Measurements from ENCODE around the gene FBLN7.
"Not testable (repeated sequence)": the region's sequence is repeated elsewhere in the genome, so short reads cannot be mapped to it uniquely, and the experiment has no call there.

The FBLN7 gene

GRCh38 chr2:112207905-112208304, 69.7 kb downstream of the FBLN7 start:
- not testable (repeated sequence) for H3K27ac ChIP-seq (ENCODE audit: low read depth, low read length); H3K9ac ChIP-seq (ENCODE audit: low read depth, low read length); H3K36me3 ChIP-seq (ENCODE audit: insufficient read depth, low read length); H3K4me3 ChIP-seq (ENCODE audit: low read length); H3K27me3 ChIP-seq (ENCODE audit: insufficient read depth, low read length); H3K4me1 ChIP-seq (ENCODE audit: insufficient read depth, low read length)
- peaks cover 21% of the 10 kb centered on the region for H3K9me3 ChIP-seq (ENCODE audit: insufficient read depth, low read depth, low read length)
- 88% methylated on average over 3 of the region's 3 CpGs for WGBS

- Histone ChIP-seq H3K36me3 (ENCODE audit: insufficient read depth, low read length) (peaks cover 18% of the 10 kb centered on the region; the same call in 1 of the 2 replicates), H3K9me3 (ENCODE audit: insufficient read depth, low read depth, low read length) (no peaks in the 10 kb centered on the region), H3K27ac (ENCODE audit: low read depth, low read length) (no peak overlapping the region), H3K4me3 (ENCODE audit: low read length) (no peak overlapping the region), H3K27me3 (ENCODE audit: insufficient read depth, low read length) (no peaks in the 10 kb centered on the region), H3K4me1 (ENCODE audit: insufficient read depth, low read length) (no peaks in the 10 kb centered on the region), H3K9ac (ENCODE audit: low read depth, low read length) (no peak overlapping the region)
- 90% methylated on average over 3 of the region's 3 CpGs for WGBS
These were observed 78.0 kb downstream of the FBLN7 start for GRCh38 chr2:112216167-112216566.

GRCh38 chr2:112217854-112218253, 79.7 kb downstream of the FBLN7 start:
- H3K27me3 ChIP-seq (ENCODE audit: insufficient read depth, low read length): no peaks in the 10 kb centered on the region
- peaks cover 6% of the 10 kb centered on the region; the same call in 1 of the 2 replicates for H3K9me3 ChIP-seq (ENCODE audit: insufficient read depth, low read depth, low read length)
- no peak overlapping the region for H3K9ac ChIP-seq (ENCODE audit: low read depth, low read length)
- no peak overlapping the region for H3K4me3 ChIP-seq (ENCODE audit: low read length)
- peaks cover 22% of the 10 kb centered on the region; the same call in 1 of the 2 replicates for H3K36me3 ChIP-seq (ENCODE audit: insufficient read depth, low read length)
- no peak overlapping the region for H3K27ac ChIP-seq (ENCODE audit: low read depth, low read length)
- H3K4me1 ChIP-seq (ENCODE audit: insufficient read depth, low read length): no peaks in the 10 kb centered on the region

- Histone ChIP-seq H3K27me3 (ENCODE audit: insufficient read depth, low read length) (no peaks in the 10 kb centered on the region), H3K4me3 (ENCODE audit: low read length) (no peak overlapping the region), H3K36me3 (ENCODE audit: insufficient read depth, low read length) (peaks cover 14% of the 10 kb centered on the region; the same call in 1 of the 2 replicates), H3K9ac (ENCODE audit: low read depth, low read length) (no peak overlapping the region), H3K9me3 (ENCODE audit: insufficient read depth, low read depth, low read length) (peaks cover 6% of the 10 kb centered on the region; the same call in 1 of the 2 replicates), H3K4me1 (ENCODE audit: insufficient read depth, low read length) (no peaks in the 10 kb centered on the region), H3K27ac (ENCODE audit: low read depth, low read length) (no peak overlapping the region)
- WGBS: 95% methylated on average over 3 of the region's 3 CpGs
These were observed 82.0 kb downstream of the FBLN7 start for GRCh38 chr2:112220186-112220585.

GRCh38 chr2:112220831-112221230, 82.6 kb downstream of the FBLN7 start:
- no peaks in the 10 kb centered on the region for H3K27me3 ChIP-seq (ENCODE audit: insufficient read depth, low read length)
- no peak overlapping the region for H3K4me3 ChIP-seq (ENCODE audit: low read length)
- peaks cover 10% of the 10 kb centered on the region; the same call in 1 of the 2 replicates for H3K36me3 ChIP-seq (ENCODE audit: insufficient read depth, low read length)
- no peaks in the 10 kb centered on the region for H3K4me1 ChIP-seq (ENCODE audit: insufficient read depth, low read length)
- WGBS: 94% methylated on average over 2 of the region's 3 CpGs
- H3K9ac ChIP-seq (ENCODE audit: low read depth, low read length): no peak overlapping the region
- H3K9me3 ChIP-seq (ENCODE audit: insufficient read depth, low read depth, low read length): peaks cover 6% of the 10 kb centered on the region; the same call in 1 of the 2 replicates
- no peak overlapping the region for H3K27ac ChIP-seq (ENCODE audit: low read depth, low read length)

- H3K9me3 ChIP-seq (ENCODE audit: insufficient read depth, low read depth, low read length): no peaks in the 10 kb centered on the region
- H3K36me3 ChIP-seq (ENCODE audit: insufficient read depth, low read length): peaks cover 17% of the 10 kb centered on the region; the same call in 1 of the 2 replicates
- H3K9ac ChIP-seq (ENCODE audit: low read depth, low read length): no peak overlapping the region
- H3K4me3 ChIP-seq (ENCODE audit: low read length): no peak overlapping the region
- H3K4me1 ChIP-seq (ENCODE audit: insufficient read depth, low read length): no peaks in the 10 kb centered on the region
- no peaks in the 10 kb centered on the region for H3K27me3 ChIP-seq (ENCODE audit: insufficient read depth, low read length)
- no peak overlapping the region for H3K27ac ChIP-seq (ENCODE audit: low read depth, low read length)
These were observed 91.2 kb downstream of the FBLN7 start for GRCh38 chr2:112229348-112229747.

DNA sequence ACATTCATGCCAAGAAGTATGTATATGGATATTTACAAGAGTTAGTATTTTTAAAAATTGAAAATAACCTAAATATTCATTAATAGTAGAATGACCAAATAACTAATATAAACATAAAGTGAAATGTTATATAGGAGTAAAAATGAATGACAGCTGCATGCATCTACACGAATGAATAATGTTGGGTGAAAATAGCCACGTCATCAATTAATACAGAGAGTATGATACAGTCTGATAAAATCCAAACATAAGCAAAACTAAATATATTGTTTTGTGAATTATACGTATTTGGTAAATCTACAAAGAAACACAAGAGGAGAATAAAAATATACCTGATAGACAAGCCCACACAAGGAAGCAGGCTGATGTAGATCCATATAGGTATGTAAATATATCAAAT, 92.2 kb downstream of the FBLN7 start:
- Histone ChIP-seq H3K27ac (ENCODE audit: low read depth, low read length) (no peak overlapping the region), H3K36me3 (ENCODE audit: insufficient read depth, low read length) (peaks cover 17% of the 10 kb centered on the region; the same call in 1 of the 2 replicates), H3K4me1 (ENCODE audit: insufficient read depth, low read length) (no peaks in the 10 kb centered on the region), H3K4me3 (ENCODE audit: low read length) (no peak overlapping the region), H3K9ac (ENCODE audit: low read depth, low read length) (no peak overlapping the region), H3K9me3 (ENCODE audit: insufficient read depth, low read depth, low read length) (no peaks in the 10 kb centered on the region), H3K27me3 (ENCODE audit: insufficient read depth, low read length) (no peaks in the 10 kb centered on the region)
- no CpG with 5 or more reads among the region's 3 CpGs for WGBS

All from HUES64 (cell line).